GM12878 (cell line): Measurements from ENCODE around the gene SQSTM1. TPM values are rescaled to one million over a fixed set of nuclear protein-coding genes. Genes with fewer than 3 reads are reported as not detected.
A peak's percentile ranks its signal among the peaks of the same experiment; 100 is the strongest.

Experiments
- ATAC-seq: fragments of 200-7000 bp; cut with Tn5 transposase; 3 replicates; pipeline ENCODE4 v1.9.1; 2020; ENCODE audit warnings: mild to moderate bottlenecking, moderate library complexity
- BruUV-seq: library from RNA; stranded (reverse); fragments of 400-500 nt; replicated peaks from 2 replicates; lab custom pipeline; 2021; lab: Mats Ljungman, UMichigan
- CTCF ChIA-PET: fragments of 300-600 bp; sonication (Branson Sonifier 250); formaldehyde crosslinking; extraction: SDS; loops from one replicate; lab custom pipeline; 2021; ENCODE audit warnings: inconsistent platforms; lab: Yijun Ruan, JAX
- POLR2A ChIA-PET: fragments of 350-600 bp; formaldehyde crosslinking; extraction: SDS; loops from one replicate; lab custom pipeline; 2021; ENCODE audit warnings: inconsistent platforms; lab: Charles Lee
- RAD21 ChIA-PET: fragments of 300-600 bp; sonication (Branson Sonifier 250); formaldehyde crosslinking; loops from one replicate; lab custom pipeline; 2023; ENCODE audit warnings: antibody characterized with exemption; ENCODE audit not compliant: unreplicated experiment; lab: Charles Lee
- SMC1A ChIA-PET: fragments of 300-600 bp; sonication (Branson Sonifier 250); formaldehyde crosslinking; loops from one replicate; lab custom pipeline; 2023; ENCODE audit not compliant: unreplicated experiment, uncharacterized antibody; lab: Charles Lee
- DNase-seq: peaks from one replicate; pipeline ENCODE4 v3.0.0-alpha.2; 2011; ENCODE audit warnings: low read depth, low spot score
- FAIRE-seq: peaks from 3 replicates; lab custom pipeline; 2011; peaks lifted over from hg19 to GRCh38; lab: Jason Lieb, UNC
- H2AFZ ChIP-seq: 2 replicates; pipeline ENCODE4 v1.6.0; 2011; ENCODE audit warnings: low read depth, low read length, control low read depth; ENCODE audit not compliant: control insufficient read depth
- H3K27ac ChIP-seq: 2 replicates; pipeline ENCODE4 v1.5.1; 2011; ENCODE audit warnings: control low read depth; ENCODE audit not compliant: control insufficient read depth, insufficient read depth
- H3K27me3 ChIP-seq, 2 experiments: replicated peaks in 1 of 2; 2 replicates each; pipeline versions ENCODE4 v1.6.0 to v1.6.1; 2011; ENCODE audit warnings: low read length in 1 of 2; ENCODE audit not compliant: control insufficient read depth in 2 of 2, insufficient read depth in 2 of 2
- H3K36me3 ChIP-seq, 2 experiments: 2 replicates each; pipeline ENCODE4 v1.5.1; 2011; ENCODE audit warnings: low read length in 1 of 2; ENCODE audit not compliant: control insufficient read depth in 2 of 2, insufficient read depth in 2 of 2
- H3K4me1 ChIP-seq: 2 replicates; pipeline ENCODE4 v1.6.1; 2011; ENCODE audit warnings: mild to moderate bottlenecking, low read length, moderate library complexity, mixed read lengths; ENCODE audit not compliant: control insufficient read depth, insufficient read depth
- H3K4me2 ChIP-seq: 2 replicates; pipeline ENCODE4 v1.6.0; 2011; ENCODE audit warnings: control low read depth; ENCODE audit not compliant: control insufficient read depth, insufficient read depth
- H3K4me3 ChIP-seq: fragments of 200-600 bp; sonication (generic); 2 replicates; pipeline ENCODE4 v1.5.1; 2016
- H3K79me2 ChIP-seq: 2 replicates; pipeline ENCODE4 v1.6.0; 2011; ENCODE audit warnings: low read length; ENCODE audit not compliant: control insufficient read depth, insufficient read depth
- H3K9ac ChIP-seq: 2 replicates; pipeline ENCODE4 v1.8.0; 2011; ENCODE audit warnings: low read length, control low read depth, mixed read lengths; ENCODE audit not compliant: control insufficient read depth, insufficient read depth
- H3K9me3 ChIP-seq: replicated peaks from 3 replicates; pipeline ENCODE4 v1.5.1; 2011; ENCODE audit warnings: mild to moderate bottlenecking, low read length; ENCODE audit not compliant: control insufficient read depth, insufficient read depth
- H4K20me1 ChIP-seq: 2 replicates; pipeline ENCODE4 v1.6.0; 2011; ENCODE audit not compliant: control insufficient read depth, insufficient read depth
- BACH1 ChIP-seq: fragments of 450-650 bp; IDR thresholded peaks from 2 replicates; pipeline ENCODE4 v1.6.1; 2017; ENCODE audit warnings: mild to moderate bottlenecking, borderline replicate concordance
- BCL11A ChIP-seq: IDR thresholded peaks from 2 replicates; pipeline ENCODE4 v1.6.1; 2011; ENCODE audit warnings: low read depth, low read length
- CBFB ChIP-seq: IDR thresholded peaks from 2 replicates; pipeline ENCODE4 v1.6.1; 2016; ENCODE audit warnings: antibody characterized with exemption, low read depth
- EGR1 ChIP-seq, 2 experiments: IDR thresholded peaks; 1 replicate in 1 of 2; 2 replicates in 1 of 2; pipeline ENCODE4 v1.6.1; 2011 to 2012; ENCODE audit warnings: low read depth in 2 of 2, low read length in 2 of 2, borderline replicate concordance in 1 of 2, mild to moderate bottlenecking in 1 of 2, moderate library complexity in 1 of 2
- FOXM1 ChIP-seq: IDR thresholded peaks from 2 replicates; pipeline ENCODE4 v1.6.1; 2012; ENCODE audit warnings: low read depth, mild to moderate bottlenecking, inconsistent platforms, low read length, moderate library complexity
- HDGF ChIP-seq: fragments of 450-650 bp; IDR thresholded peaks from 2 replicates; pipeline ENCODE4 v1.6.1; 2016; ENCODE audit warnings: antibody characterized with exemption
- PAX5 ChIP-seq: IDR thresholded peaks from 2 replicates; pipeline ENCODE4 v1.6.1; 2011; ENCODE audit warnings: low read depth, low read length, borderline replicate concordance
- PML ChIP-seq: IDR thresholded peaks from 2 replicates; pipeline ENCODE4 v1.6.1; 2012; ENCODE audit warnings: low read length, inconsistent platforms
- RCOR1 ChIP-seq: conservative IDR thresholded peaks from 2 replicates; pipeline ENCODE4 v1.6.1; 2012; ENCODE audit warnings: low read depth, low read length, improper control_type of control experiment
- RFX5 ChIP-seq: IDR thresholded peaks from 2 replicates; pipeline ENCODE4 v1.6.1; 2011; ENCODE audit warnings: low read depth, low read length, improper control_type of control experiment
- SMAD5 ChIP-seq: IDR thresholded peaks from 2 replicates; pipeline ENCODE4 v1.6.1; 2016; ENCODE audit warnings: antibody characterized with exemption, low read depth
- SMARCA5 ChIP-seq: fragments of 450-650 bp; IDR thresholded peaks from 2 replicates; pipeline ENCODE4 v1.6.1; 2017; ENCODE audit warnings: mild to moderate bottlenecking
- TCF7 ChIP-seq: IDR thresholded peaks from 2 replicates; pipeline ENCODE4 v1.6.1; 2014; ENCODE audit warnings: antibody characterized with exemption, borderline replicate concordance
- WGBS: methylation state at CpG from one replicate; pipeline ENCODE4 v1.1.6; 2016; ENCODE audit warnings: low lambda C conversion rate; ENCODE audit not compliant: insufficient replicate concordance, insufficient coverage; ENCODE audit errors: missing lambda C conversion rate; 5-methylcytosine and 5-hydroxymethylcytosine counted together
- in situ Hi-C: fragments of 300-500 bp; cut with MboI; formaldehyde crosslinking; loops from 9 replicates; pipeline ENCODE4 v1.14.3; 2018; ENCODE audit warnings: mixed read lengths
- intact Hi-C: fragments of 100-400 bp; cut with micrococcal nuclease; formaldehyde crosslinking; loops from one replicate; pipeline ENCODE4 v1.14.2; 2022; ENCODE audit not compliant: unreplicated experiment
- polyA plus RNA-seq, 11 experiments: library from polyadenylated mRNA; depleted of rRNA in 4 of 11; unstranded in 6 of 11; stranded (reverse) in 5 of 11; fragments of >200 nt; fragmentation: Nextera tagmentation in 4 of 11; fragmentation: Illumina TruSeq in 1 of 11; extraction: Ambion mirVana in 4 of 11; extraction: Trizol in 1 of 11; gene quantifications; 1 replicate in 1 of 11; 2 replicates in 10 of 11; pipeline versions ENCODE4 v1.2.1 to v1.2.3, GENCODE V29; 2011 to 2016; ENCODE audit warnings: inconsistent platforms in 2 of 11, missing spikeins in 2 of 11, low read depth in 1 of 11
- total RNA-seq, 4 experiments: library from RNA; depleted of rRNA in 3 of 4; stranded (reverse); fragments of >200 nt in 3 of 4; fragmentation: Illumina TruSeq in 1 of 4; extraction: Trizol in 1 of 4; gene quantifications; 2 replicates each; pipeline versions ENCODE4 v1.2.1 to v1.2.3, GENCODE V29; 2013 to 2021

The SQSTM1 gene
- total and polyA plus RNA-seq, 10 of the 15 experiments (the other 5 are each of a cell fraction or from before 2014, with no cell fraction given): 6.3 to 138 (median 62.1) TPM

GRCh38 chr5:179805070-179805528, 15.6 kb upstream of the SQSTM1 start:
- H3K27ac ChIP-seq: peak overlapping the region; percentile 78
- 81% methylated on average over 8 of the region's 9 CpGs for WGBS
- no peaks in the 10 kb centered on the region for H4K20me1 ChIP-seq
- intact Hi-C loops (loop anchor here (2.0 to 5.0 kb wide), 2 partner anchors 54 to 102 kb away; partner anchors contain the start of genes MRNIP and TBC1D9B), in situ Hi-C loops (loop anchor here (25.0 kb wide), 1 partner anchor 1007 kb away; the partner anchor contains the start of gene MGAT1)
- RAD21 ChIA-PET: interaction anchor here (0.5 to 1.7 kb wide), 5 partner anchors 15 to 102 kb away, joined by 3 to 6 read pairs (median 5); partner anchors contain the start of gene SQSTM1
- no peak for DNase-seq
- BruUV-seq: TSS peak; percentile 67
- no peak overlapping the region for H2AFZ ChIP-seq
- peak; percentile 9 for ATAC-seq
- H3K4me2 ChIP-seq: peak overlapping the region; percentile 83
- H3K36me3 ChIP-seq: no peaks in the 10 kb centered on the region; a peak in 2 of 4 replicates
- no peaks in the 10 kb centered on the region for H3K9me3 ChIP-seq
- SMC1A ChIA-PET: no interaction called here
- TF ChIP-seq RCOR1 (no peak), CBFB (no peak), SMAD5 (no peak), SMARCA5 (no peak), RFX5 (no peak), PAX5 (no peak), BACH1 (peak; percentile 4; the same call in 1 of the 2 replicates), BCL11A (no peak), EGR1 (IDR thresholded peaks at IDR 0.05; ENCODE audit: borderline replicate concordance in 1 of 2, low read depth in 2 of 2, low read length in 2 of 2) (no peak), FOXM1 (no peak), TCF7 (no peak), PML (no peak), HDGF (0 out of 2 replicates have a peak, but pooled peaks have one; percentile 58)
- CTCF ChIA-PET: interaction anchor here (0.9 to 1.5 kb wide), 3 partner anchors 8 to 102 kb away, joined by 3 to 6 read pairs (median 4); partner anchors contain the start of gene SQSTM1
- POLR2A ChIA-PET: interaction anchor here (0.7 to 1.4 kb wide), 3 partner anchors 13 to 126 kb away, joined by 3 to 9 read pairs (median 3); no protein-coding TSS in a partner anchor
- H3K4me3 ChIP-seq: peak overlapping the region; percentile 80
- H3K27me3 ChIP-seq: no peaks in the 10 kb centered on the region
- H3K79me2 ChIP-seq: peaks cover 31% of the 10 kb centered on the region
- H3K4me1 ChIP-seq: peaks cover 16% of the 10 kb centered on the region
- FAIRE-seq: no peak
- peak overlapping the region; percentile 77 for H3K9ac ChIP-seq
